Stimulated activated CD8-positive, alpha-beta memory T cell treated with anti-CD3 and anti-CD28 coated beads, Interleukin-2, amount 100 ng/mL, for 48 hours (primary cell): ENCODE measurements around the gene SQSTM1.

ENCODE experiments used
- DNase-seq, 2 donors: peaks; one replicate each; pipeline ENCODE4 v3.0.0-alpha.2; 2020; ENCODE audit warnings: low read depth in 2 of 2

Gene SQSTM1

GRCh38 chr5:179805529-179806249 lies 15.0 kb upstream of the SQSTM1 start:
- no peak for DNase-seq

GRCh38 chr5:179806250-179807048 lies 14.3 kb upstream of the SQSTM1 start, which contains the start of gene MGAT4B:
TSS of gene MGAT4B (minus strand) at chr5:179806866. CDS start at chr5:179806583, 283 bp downstream.
- peak in 1 of 2 donors; percentile 58 for DNase-seq

- no peak for DNase-seq
Observed at GRCh38 chr5:179812135-179812825, 8.4 kb upstream of the SQSTM1 start.

GRCh38 chr5:179812997-179813607 lies 7.6 kb upstream of the SQSTM1 start:
- DNase-seq: no peak

- no peak for DNase-seq
Observed at GRCh38 chr5:179814090-179814489, 6.6 kb upstream of the SQSTM1 start.

GRCh38 chr5:179815491-179816249 lies 5.0 kb upstream of the SQSTM1 start:
- no peak for DNase-seq

- DNase-seq: no peak
Observed at GRCh38 chr5:179816401-179816795, 4.3 kb upstream of the SQSTM1 start.

GRCh38 chr5:179816796-179817469 lies 3.8 kb upstream of the SQSTM1 start:
- no peak for DNase-seq

DNA sequence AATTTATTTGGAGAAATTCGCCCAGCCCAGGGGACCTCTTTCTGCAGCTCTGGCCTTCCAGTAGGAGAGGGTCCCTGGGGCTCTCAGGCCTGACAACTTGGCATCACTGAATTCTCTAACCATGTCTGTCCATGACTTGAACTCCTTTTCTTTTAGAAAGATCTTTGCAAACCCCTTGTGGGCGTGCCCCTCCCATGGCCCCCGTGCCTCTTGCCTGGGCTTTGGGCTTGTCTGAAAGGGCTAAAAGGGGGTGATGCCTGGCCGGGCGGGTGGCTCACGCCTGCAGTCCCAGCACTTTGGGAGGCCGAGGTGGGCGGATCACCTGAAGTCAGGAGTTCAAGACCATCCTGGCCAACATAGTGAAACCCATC lies 3.2 kb upstream of the SQSTM1 start:
- no peak for DNase-seq

- no peak for DNase-seq
Observed at GRCh38 chr5:179817890-179818745, 2.6 kb upstream of the SQSTM1 start.

GRCh38 chr5:179818746-179819295 lies 1.9 kb upstream of the SQSTM1 start:
- DNase-seq: peak; percentile 81 to 86

DNA sequence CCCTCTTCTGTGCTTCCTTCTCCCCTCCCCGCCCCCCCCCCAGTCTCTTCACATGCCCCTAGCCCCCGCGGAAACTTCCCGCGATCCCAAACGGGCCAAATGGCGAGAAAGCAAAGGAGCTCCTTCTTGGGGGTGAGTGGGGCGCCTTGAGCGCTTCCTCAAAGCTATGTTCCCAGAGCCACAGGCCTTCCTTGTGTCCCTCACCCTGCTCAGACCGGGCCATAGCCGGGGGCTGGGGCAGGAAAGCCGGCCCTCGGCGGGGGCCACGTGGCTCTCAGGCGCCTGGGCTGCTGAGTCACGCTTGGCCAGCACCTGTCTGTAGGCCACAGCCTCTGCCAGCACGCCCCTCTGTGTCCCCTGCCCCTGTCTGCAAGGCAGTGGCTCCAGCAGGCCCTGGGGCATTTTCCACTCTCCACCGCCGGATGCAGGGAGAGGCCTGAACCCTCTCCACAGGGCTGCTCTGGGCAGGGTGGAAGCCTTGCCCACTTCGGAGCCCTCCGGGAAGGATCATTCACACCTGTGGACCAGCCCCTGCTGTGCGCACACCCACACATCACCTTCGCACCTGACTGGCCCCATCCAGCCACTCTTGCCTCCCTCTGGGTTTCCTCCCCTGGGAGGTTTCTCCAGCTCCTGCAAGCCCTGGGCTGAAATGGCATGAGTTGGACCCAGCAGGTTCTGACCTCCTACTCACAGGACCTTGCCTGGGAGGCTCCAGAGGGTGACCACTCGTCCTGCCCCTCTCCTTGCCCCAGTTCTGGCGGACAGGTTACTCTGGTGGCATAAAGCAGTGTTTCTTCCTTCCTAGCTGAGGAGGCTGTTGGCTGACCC lies 1.2 kb upstream of the SQSTM1 start:
- DNase-seq: no peak

DNA sequence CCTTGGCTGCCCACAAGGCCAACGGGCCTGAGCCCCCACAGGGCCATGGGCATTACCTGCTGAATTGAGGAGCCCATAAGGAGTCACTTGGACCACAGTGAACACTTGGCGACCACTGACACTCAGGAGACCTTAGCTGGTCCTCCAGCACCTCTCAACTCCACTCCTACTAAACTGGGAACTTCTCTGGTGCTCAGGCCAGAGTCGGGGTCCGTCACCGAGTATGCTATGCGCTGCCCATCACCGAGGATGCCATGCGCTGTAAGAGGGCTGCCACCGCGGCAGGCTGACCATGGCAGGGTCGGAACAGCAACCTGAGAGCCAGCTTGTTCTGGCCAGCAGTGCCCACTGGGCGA lies 600 bp upstream of the SQSTM1 start:
- no peak for DNase-seq

GRCh38 chr5:179821298-179822058 lies 773 bp downstream of the SQSTM1 start:
- peak; percentile 74 to 81 for DNase-seq

GRCh38 chr5:179822059-179822432 lies 1.3 kb downstream of the SQSTM1 start:
- DNase-seq: no peak

GRCh38 chr5:179822444-179822990 lies 1.8 kb downstream of the SQSTM1 start:
- no peak for DNase-seq

DNA sequence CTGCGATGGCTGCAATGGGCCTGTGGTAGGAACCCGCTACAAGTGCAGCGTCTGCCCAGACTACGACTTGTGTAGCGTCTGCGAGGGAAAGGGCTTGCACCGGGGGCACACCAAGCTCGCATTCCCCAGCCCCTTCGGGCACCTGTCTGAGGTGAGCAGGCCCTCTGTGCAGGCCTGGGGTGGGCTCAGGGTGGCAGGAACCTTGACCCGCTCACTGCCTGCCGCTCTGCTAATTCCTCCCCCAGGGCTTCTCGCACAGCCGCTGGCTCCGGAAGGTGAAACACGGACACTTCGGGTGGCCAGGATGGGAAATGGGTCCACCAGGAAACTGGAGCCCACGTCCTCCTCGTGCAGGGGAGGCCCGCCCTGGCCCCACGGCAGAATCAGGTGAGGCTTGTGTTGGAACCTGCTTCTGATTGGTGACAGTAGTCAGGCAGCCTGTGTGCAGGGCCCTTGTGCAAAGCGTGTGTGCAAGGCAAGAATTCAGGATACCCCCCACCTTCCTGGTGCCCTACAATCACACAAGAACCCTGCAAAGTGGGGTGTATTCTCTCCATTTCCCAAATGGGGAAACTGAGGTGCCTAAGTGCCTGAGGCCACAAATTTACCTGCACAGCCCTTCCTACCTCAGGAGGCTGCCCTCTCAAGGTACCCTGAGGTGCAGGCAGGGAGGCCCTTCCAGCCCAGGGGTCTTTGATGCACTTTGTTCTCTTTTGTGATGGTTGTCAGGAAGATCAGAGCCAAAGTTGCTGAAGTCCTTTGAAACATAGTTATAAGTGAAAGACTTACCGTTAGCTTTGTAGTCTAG lies 3.4 kb downstream of the SQSTM1 start:
- no peak for DNase-seq
